GM12878 (cell line): ENCODE data around the gene PPP1R3C. TPM values are rescaled to one million over a fixed set of nuclear protein-coding genes. Genes with fewer than 3 reads are reported as not detected.

ENCODE experiments used
- ATAC-seq: fragments of 200-7000 bp; cut with Tn5 transposase; 3 replicates; pipeline ENCODE4 v1.9.1; 2020; ENCODE audit warnings: mild to moderate bottlenecking, moderate library complexity
- BruUV-seq: library from RNA; stranded (reverse); fragments of 400-500 nt; replicated peaks from 2 replicates; lab custom pipeline; 2021; lab: Mats Ljungman, UMichigan
- CTCF ChIA-PET: fragments of 300-600 bp; sonication (Branson Sonifier 250); formaldehyde crosslinking; extraction: SDS; loops from one replicate; lab custom pipeline; 2021; ENCODE audit warnings: inconsistent platforms; lab: Yijun Ruan, JAX
- POLR2A ChIA-PET: fragments of 350-600 bp; formaldehyde crosslinking; extraction: SDS; loops from one replicate; lab custom pipeline; 2021; ENCODE audit warnings: inconsistent platforms; lab: Charles Lee
- RAD21 ChIA-PET: fragments of 300-600 bp; sonication (Branson Sonifier 250); formaldehyde crosslinking; loops from one replicate; lab custom pipeline; 2023; ENCODE audit warnings: antibody characterized with exemption; ENCODE audit not compliant: unreplicated experiment; lab: Charles Lee
- SMC1A ChIA-PET: fragments of 300-600 bp; sonication (Branson Sonifier 250); formaldehyde crosslinking; loops from one replicate; lab custom pipeline; 2023; ENCODE audit not compliant: unreplicated experiment, uncharacterized antibody; lab: Charles Lee
- DNase-seq: peaks from one replicate; pipeline ENCODE4 v3.0.0-alpha.2; 2011; ENCODE audit warnings: low read depth, low spot score
- FAIRE-seq: peaks from 3 replicates; lab custom pipeline; 2011; peaks lifted over from hg19 to GRCh38; lab: Jason Lieb, UNC
- H2AFZ ChIP-seq: 2 replicates; pipeline ENCODE4 v1.6.0; 2011; ENCODE audit warnings: low read depth, low read length, control low read depth; ENCODE audit not compliant: control insufficient read depth
- H3K27ac ChIP-seq: 2 replicates; pipeline ENCODE4 v1.5.1; 2011; ENCODE audit warnings: control low read depth; ENCODE audit not compliant: control insufficient read depth, insufficient read depth
- H3K27me3 ChIP-seq, 2 experiments: replicated peaks in 1 of 2; 2 replicates each; pipeline versions ENCODE4 v1.6.0 to v1.6.1; 2011; ENCODE audit warnings: low read length in 1 of 2; ENCODE audit not compliant: control insufficient read depth in 2 of 2, insufficient read depth in 2 of 2
- H3K36me3 ChIP-seq, 2 experiments: 2 replicates each; pipeline ENCODE4 v1.5.1; 2011; ENCODE audit warnings: low read length in 1 of 2; ENCODE audit not compliant: control insufficient read depth in 2 of 2, insufficient read depth in 2 of 2
- H3K4me1 ChIP-seq: 2 replicates; pipeline ENCODE4 v1.6.1; 2011; ENCODE audit warnings: mild to moderate bottlenecking, low read length, moderate library complexity, mixed read lengths; ENCODE audit not compliant: control insufficient read depth, insufficient read depth
- H3K4me2 ChIP-seq: 2 replicates; pipeline ENCODE4 v1.6.0; 2011; ENCODE audit warnings: control low read depth; ENCODE audit not compliant: control insufficient read depth, insufficient read depth
- H3K4me3 ChIP-seq: fragments of 200-600 bp; sonication (generic); 2 replicates; pipeline ENCODE4 v1.5.1; 2016
- H3K79me2 ChIP-seq: 2 replicates; pipeline ENCODE4 v1.6.0; 2011; ENCODE audit warnings: low read length; ENCODE audit not compliant: control insufficient read depth, insufficient read depth
- H3K9ac ChIP-seq: 2 replicates; pipeline ENCODE4 v1.8.0; 2011; ENCODE audit warnings: low read length, control low read depth, mixed read lengths; ENCODE audit not compliant: control insufficient read depth, insufficient read depth
- H3K9me3 ChIP-seq: replicated peaks from 3 replicates; pipeline ENCODE4 v1.5.1; 2011; ENCODE audit warnings: mild to moderate bottlenecking, low read length; ENCODE audit not compliant: control insufficient read depth, insufficient read depth
- H4K20me1 ChIP-seq: 2 replicates; pipeline ENCODE4 v1.6.0; 2011; ENCODE audit not compliant: control insufficient read depth, insufficient read depth
- BCL11A ChIP-seq: IDR thresholded peaks from 2 replicates; pipeline ENCODE4 v1.6.1; 2011; ENCODE audit warnings: low read depth, low read length
- BHLHE40 ChIP-seq, 2 experiments: fragments of 450-650 bp in 1 of 2; IDR thresholded peaks; 2 replicates each; pipeline ENCODE4 v1.6.1; 2011 to 2017; ENCODE audit warnings: low read depth in 2 of 2, borderline replicate concordance in 1 of 2, improper control_type of control experiment in 1 of 2, low read length in 1 of 2, mild to moderate bottlenecking in 1 of 2
- CEBPZ ChIP-seq: fragments of 150-350 bp; IDR thresholded peaks from 2 replicates; pipeline ENCODE4 v1.6.1; 2016; ENCODE audit warnings: low read depth, low read length
- CREB1 ChIP-seq: IDR thresholded peaks from 2 replicates; pipeline ENCODE4 v1.6.1; 2012; ENCODE audit warnings: low read depth, mild to moderate bottlenecking, inconsistent platforms
- ESRRA ChIP-seq: IDR thresholded peaks from 2 replicates; pipeline ENCODE4 v1.6.1; 2012; ENCODE audit warnings: mild to moderate bottlenecking, low read length, improper control_type of control experiment
- GABPA ChIP-seq: IDR thresholded peaks from 2 replicates; pipeline ENCODE4 v1.6.1; 2014; ENCODE audit warnings: antibody characterized with exemption, low read depth, mild to moderate bottlenecking, inconsistent platforms
- IRF4 ChIP-seq: IDR thresholded peaks from 2 replicates; pipeline ENCODE4 v1.6.1; 2011; ENCODE audit warnings: low read depth, low read length
- IRF5 ChIP-seq: fragments of 450-650 bp; IDR thresholded peaks from 2 replicates; pipeline ENCODE4 v1.6.1; 2017; ENCODE audit warnings: borderline replicate concordance
- MEF2A ChIP-seq: IDR thresholded peaks from 2 replicates; pipeline ENCODE4 v1.6.1; 2011; ENCODE audit warnings: low read depth, mild to moderate bottlenecking, low read length, moderate library complexity; ENCODE audit not compliant: insufficient read depth
- PAX8 ChIP-seq: fragments of 450-650 bp; IDR thresholded peaks from 2 replicates; pipeline ENCODE4 v1.6.1; 2017; ENCODE audit warnings: mild to moderate bottlenecking, moderate library complexity
- TARDBP ChIP-seq: IDR thresholded peaks from 2 replicates; pipeline ENCODE4 v1.6.1; 2016; ENCODE audit warnings: borderline replicate concordance
- TCF3 ChIP-seq: IDR thresholded peaks from 2 replicates; pipeline ENCODE4 v1.6.1; 2012; ENCODE audit warnings: low read depth, mild to moderate bottlenecking, low read length, borderline replicate concordance; ENCODE audit not compliant: insufficient read depth
- ZNF24 ChIP-seq: fragments of 450-650 bp; IDR thresholded peaks from 2 replicates; pipeline ENCODE4 v1.6.1; 2017; ENCODE audit warnings: antibody characterized with exemption, mild to moderate bottlenecking
- ZZZ3 ChIP-seq: IDR thresholded peaks from 2 replicates; pipeline ENCODE4 v1.6.1; 2011; ENCODE audit warnings: low read depth; ENCODE audit not compliant: control insufficient read depth, insufficient read length
- WGBS: methylation state at CpG from one replicate; pipeline ENCODE4 v1.1.6; 2016; ENCODE audit warnings: low lambda C conversion rate; ENCODE audit not compliant: insufficient replicate concordance, insufficient coverage; ENCODE audit errors: missing lambda C conversion rate; 5-methylcytosine and 5-hydroxymethylcytosine counted together
- in situ Hi-C: fragments of 300-500 bp; cut with MboI; formaldehyde crosslinking; loops from 9 replicates; pipeline ENCODE4 v1.14.3; 2018; ENCODE audit warnings: mixed read lengths
- intact Hi-C: fragments of 100-400 bp; cut with micrococcal nuclease; formaldehyde crosslinking; loops from one replicate; pipeline ENCODE4 v1.14.2; 2022; ENCODE audit not compliant: unreplicated experiment
- polyA plus RNA-seq, 11 experiments: library from polyadenylated mRNA; depleted of rRNA in 4 of 11; unstranded in 6 of 11; stranded (reverse) in 5 of 11; fragments of >200 nt; fragmentation: Nextera tagmentation in 4 of 11; fragmentation: Illumina TruSeq in 1 of 11; extraction: Ambion mirVana in 4 of 11; extraction: Trizol in 1 of 11; gene quantifications; 1 replicate in 1 of 11; 2 replicates in 10 of 11; pipeline versions ENCODE4 v1.2.1 to v1.2.3, GENCODE V29; 2011 to 2016; ENCODE audit warnings: inconsistent platforms in 2 of 11, missing spikeins in 2 of 11, low read depth in 1 of 11
- total RNA-seq, 4 experiments: library from RNA; depleted of rRNA in 3 of 4; stranded (reverse); fragments of >200 nt in 3 of 4; fragmentation: Illumina TruSeq in 1 of 4; extraction: Trizol in 1 of 4; gene quantifications; 2 replicates each; pipeline versions ENCODE4 v1.2.1 to v1.2.3, GENCODE V29; 2013 to 2021
- TF ChIP-seq, protein P1 (sequence below): fragments of 450-650 bp; formaldehyde crosslinking; IDR thresholded peaks from 2 replicates; pipeline ENCODE4 v1.4.0; 2022; ENCODE audit warnings: mild to moderate bottlenecking, moderate library complexity

The PPP1R3C gene
- total and polyA plus RNA-seq, 10 of the 15 experiments (the other 5 are each of a cell fraction or from before 2014, with no cell fraction given): 0.01 to 0.08 (median 0.04) TPM; not detected in 6

- ChIA-PET RAD21 (no interaction called here), CTCF (no interaction called here), POLR2A (no interaction called here), SMC1A (no interaction called here)
- intact Hi-C loops: no loop called here
- DNase-seq: no peak
- no TSS peak for BruUV-seq
- Histone ChIP-seq H3K9me3 (no peaks in the 10 kb centered on the region), H3K4me1 (no peaks in the 10 kb centered on the region), H3K27me3 (no peaks in the 10 kb centered on the region; a peak in 3 of 4 replicates), H3K4me2 (no peak overlapping the region), H3K79me2 (no peaks in the 10 kb centered on the region), H3K27ac (no peak overlapping the region), H2AFZ (no peak overlapping the region), H3K36me3 (no peaks in the 10 kb centered on the region), H4K20me1 (no peaks in the 10 kb centered on the region), H3K4me3 (no peak overlapping the region), H3K9ac (no peak overlapping the region)
- WGBS: 43% methylated on average over 7 of the region's 7 CpGs
- TF ChIP-seq PAX8 (no peak), TARDBP (no peak), CEBPZ (no peak), BHLHE40 (IDR thresholded peaks at IDR 0.05; ENCODE audit: borderline replicate concordance in 1 of 2, low read depth in 2 of 2, low read length in 1 of 2) (no peak), ESRRA (no peak), MEF2A (no peak), BCL11A (no peak), ZNF24 (no peak), TCF3 (no peak), GABPA (no peak), IRF5 (no peak), IRF4 (no peak), ZZZ3 (no peak), CREB1 (no peak)
- TF ChIP-seq, protein P1, sequence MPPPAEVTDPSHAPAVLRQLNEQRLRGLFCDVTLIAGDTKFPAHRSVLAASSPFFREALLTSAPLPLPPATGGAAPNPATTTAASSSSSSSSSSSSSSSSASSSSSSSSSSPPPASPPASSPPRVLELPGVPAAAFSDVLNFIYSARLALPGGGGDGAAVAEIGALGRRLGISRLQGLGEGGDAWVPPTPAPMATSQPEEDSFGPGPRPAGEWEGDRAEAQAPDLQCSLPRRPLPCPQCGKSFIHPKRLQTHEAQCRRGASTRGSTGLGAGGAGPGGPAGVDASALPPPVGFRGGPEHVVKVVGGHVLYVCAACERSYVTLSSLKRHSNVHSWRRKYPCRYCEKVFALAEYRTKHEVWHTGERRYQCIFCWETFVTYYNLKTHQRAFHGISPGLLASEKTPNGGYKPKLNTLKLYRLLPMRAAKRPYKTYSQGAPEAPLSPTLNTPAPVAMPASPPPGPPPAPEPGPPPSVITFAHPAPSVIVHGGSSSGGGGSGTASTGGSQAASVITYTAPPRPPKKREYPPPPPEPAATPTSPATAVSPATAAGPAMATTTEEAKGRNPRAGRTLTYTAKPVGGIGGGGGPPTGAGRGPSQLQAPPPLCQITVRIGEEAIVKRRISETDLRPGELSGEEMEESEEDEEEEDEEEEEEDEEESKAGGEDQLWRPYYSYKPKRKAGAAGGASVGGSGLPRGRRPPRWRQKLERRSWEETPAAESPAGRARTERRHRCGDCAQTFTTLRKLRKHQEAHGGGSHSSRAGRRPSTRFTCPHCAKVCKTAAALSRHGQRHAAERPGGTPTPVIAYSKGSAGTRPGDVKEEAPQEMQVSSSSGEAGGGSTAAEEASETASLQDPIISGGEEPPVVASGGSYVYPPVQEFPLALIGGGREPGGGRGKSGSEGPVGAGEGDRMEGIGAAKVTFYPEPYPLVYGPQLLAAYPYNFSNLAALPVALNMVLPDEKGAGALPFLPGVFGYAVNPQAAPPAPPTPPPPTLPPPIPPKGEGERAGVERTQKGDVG (CRISPR knock-in tag): no peak
- ATAC-seq: no peak
- in situ Hi-C loops: no loop called here
- no peak for FAIRE-seq
These were observed 35.5 kb downstream of the PPP1R3C start for GRCh38 chr10:91597197-91597881.
